ENCODE data around the gene FOXD1.
A peak's percentile ranks its signal among the peaks of the same experiment; 100 is the strongest.

DNA sequence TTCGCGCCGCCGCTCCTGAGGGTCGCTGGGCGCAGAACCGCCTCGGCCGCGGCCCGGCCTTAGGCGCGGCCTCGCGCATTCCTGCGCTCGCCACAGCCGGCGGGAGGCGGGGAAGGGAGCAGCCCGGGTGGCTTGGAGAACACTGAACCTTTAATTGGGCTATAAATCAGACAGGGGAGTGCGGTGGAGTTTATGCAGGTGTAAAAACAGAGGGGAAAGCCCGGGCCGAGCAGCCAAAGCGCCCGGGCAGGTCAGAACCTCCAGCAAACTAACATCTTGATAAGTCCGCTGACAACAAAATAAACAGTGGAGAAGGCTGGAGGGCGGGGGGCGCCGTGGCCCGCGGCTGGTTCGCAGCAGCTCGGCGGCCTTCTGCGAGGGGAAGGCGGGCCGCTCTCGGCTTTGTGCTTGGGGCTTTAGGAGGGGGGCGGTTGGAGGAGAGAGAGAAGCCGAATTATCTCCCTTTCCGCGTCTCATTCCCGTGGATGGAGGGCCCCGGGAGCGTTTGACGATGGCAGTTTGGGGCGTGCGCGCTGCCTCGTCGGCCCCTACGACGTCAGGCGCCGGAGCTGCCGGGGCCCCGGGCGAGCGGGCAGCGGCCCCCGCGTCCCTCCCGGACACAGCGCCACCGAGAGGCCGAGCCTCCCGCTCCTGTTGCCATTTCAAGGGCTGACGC, 11.3 kb downstream of the FOXD1 start:
- TF ChIP-seq, protein P1, sequence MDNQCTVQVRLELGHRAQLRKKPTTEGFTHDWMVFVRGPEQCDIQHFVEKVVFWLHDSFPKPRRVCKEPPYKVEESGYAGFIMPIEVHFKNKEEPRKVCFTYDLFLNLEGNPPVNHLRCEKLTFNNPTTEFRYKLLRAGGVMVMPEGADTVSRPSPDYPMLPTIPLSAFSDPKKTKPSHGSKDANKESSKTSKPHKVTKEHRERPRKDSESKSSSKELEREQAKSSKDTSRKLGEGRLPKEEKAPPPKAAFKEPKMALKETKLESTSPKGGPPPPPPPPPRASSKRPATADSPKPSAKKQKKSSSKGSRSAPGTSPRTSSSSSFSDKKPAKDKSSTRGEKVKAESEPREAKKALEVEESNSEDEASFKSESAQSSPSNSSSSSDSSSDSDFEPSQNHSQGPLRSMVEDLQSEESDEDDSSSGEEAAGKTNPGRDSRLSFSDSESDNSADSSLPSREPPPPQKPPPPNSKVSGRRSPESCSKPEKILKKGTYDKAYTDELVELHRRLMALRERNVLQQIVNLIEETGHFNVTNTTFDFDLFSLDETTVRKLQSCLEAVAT (IDR thresholded peaks at IDR 0.05), result no peak
- TF ChIP-seq RBM17 (IDR thresholded peaks at IDR 0.05; ENCODE audit: borderline replicate concordance, low read depth, low read length) (no peak), TCF3 (CRISPR knock-in tag; IDR thresholded peaks at IDR 0.05) (no peak), SPI1 (IDR thresholded peaks at IDR 0.05; ENCODE audit: borderline replicate concordance, low read depth, low read length) (no peak), CBFB (CRISPR knock-in tag; IDR thresholded peaks at IDR 0.05) (no peak), NR3C1 (CRISPR knock-in tag; IDR thresholded peaks at IDR 0.05) (no peak), GABPB1 (CRISPR knock-in tag; IDR thresholded peaks at IDR 0.05) (no peak)
- TF ChIP-seq, protein P2, sequence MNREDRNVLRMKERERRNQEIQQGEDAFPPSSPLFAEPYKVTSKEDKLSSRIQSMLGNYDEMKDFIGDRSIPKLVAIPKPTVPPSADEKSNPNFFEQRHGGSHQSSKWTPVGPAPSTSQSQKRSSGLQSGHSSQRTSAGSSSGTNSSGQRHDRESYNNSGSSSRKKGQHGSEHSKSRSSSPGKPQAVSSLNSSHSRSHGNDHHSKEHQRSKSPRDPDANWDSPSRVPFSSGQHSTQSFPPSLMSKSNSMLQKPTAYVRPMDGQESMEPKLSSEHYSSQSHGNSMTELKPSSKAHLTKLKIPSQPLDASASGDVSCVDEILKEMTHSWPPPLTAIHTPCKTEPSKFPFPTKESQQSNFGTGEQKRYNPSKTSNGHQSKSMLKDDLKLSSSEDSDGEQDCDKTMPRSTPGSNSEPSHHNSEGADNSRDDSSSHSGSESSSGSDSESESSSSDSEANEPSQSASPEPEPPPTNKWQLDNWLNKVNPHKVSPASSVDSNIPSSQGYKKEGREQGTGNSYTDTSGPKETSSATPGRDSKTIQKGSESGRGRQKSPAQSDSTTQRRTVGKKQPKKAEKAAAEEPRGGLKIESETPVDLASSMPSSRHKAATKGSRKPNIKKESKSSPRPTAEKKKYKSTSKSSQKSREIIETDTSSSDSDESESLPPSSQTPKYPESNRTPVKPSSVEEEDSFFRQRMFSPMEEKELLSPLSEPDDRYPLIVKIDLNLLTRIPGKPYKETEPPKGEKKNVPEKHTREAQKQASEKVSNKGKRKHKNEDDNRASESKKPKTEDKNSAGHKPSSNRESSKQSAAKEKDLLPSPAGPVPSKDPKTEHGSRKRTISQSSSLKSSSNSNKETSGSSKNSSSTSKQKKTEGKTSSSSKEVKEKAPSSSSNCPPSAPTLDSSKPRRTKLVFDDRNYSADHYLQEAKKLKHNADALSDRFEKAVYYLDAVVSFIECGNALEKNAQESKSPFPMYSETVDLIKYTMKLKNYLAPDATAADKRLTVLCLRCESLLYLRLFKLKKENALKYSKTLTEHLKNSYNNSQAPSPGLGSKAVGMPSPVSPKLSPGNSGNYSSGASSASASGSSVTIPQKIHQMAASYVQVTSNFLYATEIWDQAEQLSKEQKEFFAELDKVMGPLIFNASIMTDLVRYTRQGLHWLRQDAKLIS (CRISPR knock-in tag; IDR thresholded peaks at IDR 0.05), result no peak
- TF ChIP-seq, protein P3, sequence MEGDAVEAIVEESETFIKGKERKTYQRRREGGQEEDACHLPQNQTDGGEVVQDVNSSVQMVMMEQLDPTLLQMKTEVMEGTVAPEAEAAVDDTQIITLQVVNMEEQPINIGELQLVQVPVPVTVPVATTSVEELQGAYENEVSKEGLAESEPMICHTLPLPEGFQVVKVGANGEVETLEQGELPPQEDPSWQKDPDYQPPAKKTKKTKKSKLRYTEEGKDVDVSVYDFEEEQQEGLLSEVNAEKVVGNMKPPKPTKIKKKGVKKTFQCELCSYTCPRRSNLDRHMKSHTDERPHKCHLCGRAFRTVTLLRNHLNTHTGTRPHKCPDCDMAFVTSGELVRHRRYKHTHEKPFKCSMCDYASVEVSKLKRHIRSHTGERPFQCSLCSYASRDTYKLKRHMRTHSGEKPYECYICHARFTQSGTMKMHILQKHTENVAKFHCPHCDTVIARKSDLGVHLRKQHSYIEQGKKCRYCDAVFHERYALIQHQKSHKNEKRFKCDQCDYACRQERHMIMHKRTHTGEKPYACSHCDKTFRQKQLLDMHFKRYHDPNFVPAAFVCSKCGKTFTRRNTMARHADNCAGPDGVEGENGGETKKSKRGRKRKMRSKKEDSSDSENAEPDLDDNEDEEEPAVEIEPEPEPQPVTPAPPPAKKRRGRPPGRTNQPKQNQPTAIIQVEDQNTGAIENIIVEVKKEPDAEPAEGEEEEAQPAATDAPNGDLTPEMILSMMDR (IDR thresholded peaks at IDR 0.05 in 2 of 3, conservative IDR thresholded peaks at IDR 0.05 in 1 of 3; ENCODE audit: insufficient read depth in 2 of 3, low read depth in 1 of 3, low read length in 3 of 3), result peak; percentile 50 to 68 (median 60)
- TF ChIP-seq, protein P4, sequence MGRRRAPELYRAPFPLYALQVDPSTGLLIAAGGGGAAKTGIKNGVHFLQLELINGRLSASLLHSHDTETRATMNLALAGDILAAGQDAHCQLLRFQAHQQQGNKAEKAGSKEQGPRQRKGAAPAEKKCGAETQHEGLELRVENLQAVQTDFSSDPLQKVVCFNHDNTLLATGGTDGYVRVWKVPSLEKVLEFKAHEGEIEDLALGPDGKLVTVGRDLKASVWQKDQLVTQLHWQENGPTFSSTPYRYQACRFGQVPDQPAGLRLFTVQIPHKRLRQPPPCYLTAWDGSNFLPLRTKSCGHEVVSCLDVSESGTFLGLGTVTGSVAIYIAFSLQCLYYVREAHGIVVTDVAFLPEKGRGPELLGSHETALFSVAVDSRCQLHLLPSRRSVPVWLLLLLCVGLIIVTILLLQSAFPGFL (CRISPR knock-in tag; IDR thresholded peaks at IDR 0.05), result no peak
- TF ChIP-seq, protein P5, sequence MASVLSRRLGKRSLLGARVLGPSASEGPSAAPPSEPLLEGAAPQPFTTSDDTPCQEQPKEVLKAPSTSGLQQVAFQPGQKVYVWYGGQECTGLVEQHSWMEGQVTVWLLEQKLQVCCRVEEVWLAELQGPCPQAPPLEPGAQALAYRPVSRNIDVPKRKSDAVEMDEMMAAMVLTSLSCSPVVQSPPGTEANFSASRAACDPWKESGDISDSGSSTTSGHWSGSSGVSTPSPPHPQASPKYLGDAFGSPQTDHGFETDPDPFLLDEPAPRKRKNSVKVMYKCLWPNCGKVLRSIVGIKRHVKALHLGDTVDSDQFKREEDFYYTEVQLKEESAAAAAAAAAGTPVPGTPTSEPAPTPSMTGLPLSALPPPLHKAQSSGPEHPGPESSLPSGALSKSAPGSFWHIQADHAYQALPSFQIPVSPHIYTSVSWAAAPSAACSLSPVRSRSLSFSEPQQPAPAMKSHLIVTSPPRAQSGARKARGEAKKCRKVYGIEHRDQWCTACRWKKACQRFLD (CRISPR knock-in tag; IDR thresholded peaks at IDR 0.05), result no peak

Data from K562 (cell line).